IMR-90 (cell line): ENCODE measurements around the gene MS4A12. TPM values are rescaled to one million over a fixed set of nuclear protein-coding genes. Genes with fewer than 3 reads are reported as not detected.

Source experiments
- ATAC-seq: fragments of 200-7000 bp; cut with Tn5 transposase; 2 replicates; pipeline ENCODE4 v1.9.1; 2020; ENCODE audit warnings: low read depth, mild to moderate bottlenecking, moderate library complexity
- BruUV-seq: library from RNA; stranded (reverse); fragments of 400-500 nt; replicated peaks from 2 replicates; lab custom pipeline; 2021; lab: Mats Ljungman, UMichigan
- CTCF ChIA-PET: fragments of 300-600 bp; formaldehyde crosslinking; extraction: SDS; loops from one replicate; lab custom pipeline; 2021; ENCODE audit warnings: antibody characterized with exemption; lab: Yijun Ruan, JAX
- POLR2A ChIA-PET: fragments of 300-600 bp; sonication (Branson Sonifier 250); formaldehyde crosslinking; loops from one replicate; lab custom pipeline; 2022; ENCODE audit warnings: antibody characterized with exemption; ENCODE audit not compliant: unreplicated experiment; lab: Charles Lee
- DNase-seq: peaks from one replicate; pipeline ENCODE4 v3.0.0; 2013
- H2AFZ ChIP-seq: replicated peaks from 2 replicates; pipeline ENCODE3; 2013; ENCODE audit warnings: low read length, mild to moderate bottlenecking; ENCODE audit not compliant: poor library complexity
- H2AK5ac ChIP-seq: 2 replicates; pipeline ENCODE4 v1.6.1; 2013; ENCODE audit warnings: low read depth, low read length, inconsistent platforms
- H2AK9ac ChIP-seq: replicated peaks from 2 replicates; pipeline ENCODE3; 2013; ENCODE audit warnings: mild to moderate bottlenecking, low read depth, low read length, moderate library complexity; ENCODE audit not compliant: poor library complexity
- H2BK120ac ChIP-seq: 2 replicates; pipeline ENCODE4 v1.6.1; 2013; ENCODE audit warnings: low read depth, low read length, inconsistent platforms
- H2BK15ac ChIP-seq: 3 replicates; pipeline ENCODE4 v1.6.1; 2013; ENCODE audit warnings: low read depth, low read length, inconsistent platforms
- H2BK20ac ChIP-seq: 2 replicates; pipeline ENCODE4 v1.6.1; 2013; ENCODE audit warnings: low read depth, mild to moderate bottlenecking, inconsistent platforms, low read length, moderate library complexity
- H2BK5ac ChIP-seq: 2 replicates; pipeline ENCODE4 v1.6.1; 2013; ENCODE audit warnings: mild to moderate bottlenecking, low read depth, low read length, inconsistent platforms; ENCODE audit not compliant: poor library complexity, severe bottlenecking
- H3K14ac ChIP-seq: replicated peaks from 2 replicates; pipeline ENCODE4 v1.6.1; 2013; ENCODE audit warnings: low read depth, low read length, inconsistent platforms
- H3K18ac ChIP-seq: 2 replicates; pipeline ENCODE4 v1.6.1; 2013; ENCODE audit warnings: low read depth, low read length, control low read depth
- H3K23ac ChIP-seq: 2 replicates; pipeline ENCODE4 v1.6.1; 2013; ENCODE audit warnings: low read depth, low read length, inconsistent platforms
- H3K27ac ChIP-seq: 2 replicates; pipeline ENCODE4 v1.5.1; 2013; ENCODE audit warnings: mild to moderate bottlenecking, control low read depth, low read length; ENCODE audit not compliant: insufficient read depth
- H3K27me3 ChIP-seq: 2 replicates; pipeline ENCODE4 v1.6.1; 2013; ENCODE audit warnings: low read length; ENCODE audit not compliant: control insufficient read depth, insufficient read depth
- H3K36me3 ChIP-seq: 2 replicates; pipeline ENCODE4 v1.6.1; 2013; ENCODE audit warnings: low read length, mixed read lengths; ENCODE audit not compliant: control insufficient read depth, insufficient read depth
- H3K4ac ChIP-seq: 2 replicates; pipeline ENCODE4 v1.6.1; 2013; ENCODE audit warnings: low read depth, low read length, inconsistent platforms
- H3K4me1 ChIP-seq: 2 replicates; pipeline ENCODE4 v1.6.1; 2013; ENCODE audit warnings: low read length, mixed read lengths; ENCODE audit not compliant: control insufficient read depth, insufficient read depth
- H3K4me2 ChIP-seq: 2 replicates; pipeline ENCODE4 v1.6.1; 2013; ENCODE audit warnings: low read depth, mild to moderate bottlenecking, control low read depth, low read length, moderate library complexity
- H3K4me3 ChIP-seq: 2 replicates; pipeline ENCODE4 v1.5.1; 2013; ENCODE audit warnings: low read depth, mild to moderate bottlenecking, control low read depth, low read length, moderate library complexity; ENCODE audit not compliant: insufficient read depth
- H3K56ac ChIP-seq: 2 replicates; pipeline ENCODE4 v1.6.1; 2013; ENCODE audit warnings: low read length, inconsistent platforms; ENCODE audit not compliant: insufficient read depth; ENCODE audit errors: extremely low read depth
- H3K79me1 ChIP-seq, 2 experiments: 2 replicates each; pipeline ENCODE4 v1.6.1; 2013; ENCODE audit warnings: low read length in 2 of 2, inconsistent platforms in 1 of 2, low read depth in 1 of 2
- H3K9ac ChIP-seq: 2 replicates; pipeline ENCODE4 v1.6.1; 2013; ENCODE audit warnings: low read depth, low read length, control low read depth
- H3K9me1 ChIP-seq: 2 replicates; pipeline ENCODE4 v1.6.1; 2013; ENCODE audit warnings: low read length, inconsistent platforms; ENCODE audit not compliant: insufficient read depth
- H3K9me3 ChIP-seq: 2 replicates; pipeline ENCODE4 v1.6.1; 2013; ENCODE audit warnings: low read length; ENCODE audit not compliant: control insufficient read depth, insufficient read depth
- H4K20me1 ChIP-seq: 2 replicates; pipeline ENCODE4 v1.6.1; 2013; ENCODE audit warnings: low read length, inconsistent platforms; ENCODE audit not compliant: insufficient read depth
- H4K5ac ChIP-seq: 2 replicates; pipeline ENCODE4 v1.6.1; 2013; ENCODE audit warnings: mild to moderate bottlenecking, low read depth, low read length, control low read depth
- H4K8ac ChIP-seq, 2 experiments: 2 replicates each; pipeline ENCODE4 v1.6.1; 2013; ENCODE audit warnings: low read depth in 2 of 2, low read length in 2 of 2, control low read depth in 1 of 2, inconsistent platforms in 1 of 2
- H4K91ac ChIP-seq: 2 replicates; pipeline ENCODE4 v1.6.1; 2013; ENCODE audit warnings: low read depth, low read length, inconsistent platforms; ENCODE audit not compliant: insufficient read depth
- BHLHE40 ChIP-seq: fragments of 150-350 bp; IDR thresholded peaks from 2 replicates; pipeline ENCODE4 v1.6.1; 2016; ENCODE audit warnings: mild to moderate bottlenecking, low read depth, low read length
- CEBPB ChIP-seq: IDR thresholded peaks from 2 replicates; pipeline ENCODE4 v1.6.1; 2012; ENCODE audit warnings: low read depth, low read length, improper control_type of control experiment
- ELK1 ChIP-seq: fragments of 150-350 bp; IDR thresholded peaks from 2 replicates; pipeline ENCODE4 v1.6.1; 2016; ENCODE audit warnings: low read depth, mild to moderate bottlenecking, low read length, moderate library complexity, borderline replicate concordance
- MAFK ChIP-seq: IDR thresholded peaks from 2 replicates; pipeline ENCODE4 v1.6.1; 2012; ENCODE audit warnings: low read depth, low read length, improper control_type of control experiment
- MXI1 ChIP-seq: IDR thresholded peaks from 2 replicates; pipeline ENCODE4 v1.6.1; 2012; ENCODE audit warnings: low read depth, mild to moderate bottlenecking, low read length, moderate library complexity, borderline replicate concordance
- NFE2L2 ChIP-seq: fragments of 150-350 bp; IDR thresholded peaks from 2 replicates; pipeline ENCODE4 v1.6.1; 2016; ENCODE audit warnings: low read depth, mild to moderate bottlenecking, low read length
- POLR2A ChIP-seq: IDR thresholded peaks from 2 replicates; pipeline ENCODE4 v1.6.1; 2012; ENCODE audit warnings: mild to moderate bottlenecking, low read depth, low read length
- RCOR1 ChIP-seq: IDR thresholded peaks from 2 replicates; pipeline ENCODE4 v1.6.1; 2012; ENCODE audit warnings: mild to moderate bottlenecking, low read length, improper control_type of control experiment; ENCODE audit not compliant: insufficient replicate concordance
- RFX5 ChIP-seq: IDR thresholded peaks from 2 replicates; pipeline ENCODE4 v1.8.0; 2012; ENCODE audit warnings: low read depth, mild to moderate bottlenecking, low read length, moderate library complexity
- SMC3 ChIP-seq: fragments of 150-350 bp; IDR thresholded peaks from 2 replicates; pipeline ENCODE4 v1.6.1; 2016; ENCODE audit warnings: low read depth, mild to moderate bottlenecking, antibody characterized with exemption, low read length, moderate library complexity
- WGBS, 2 experiments: methylation state at CpG; one replicate each; pipeline versions ENCODE4 v1.1.5 to v1.1.7; 2013; ENCODE audit warnings: missing lambda C conversion rate in 2 of 2; ENCODE audit not compliant: insufficient read length in 1 of 2; ENCODE audit errors: extremely low coverage in 2 of 2; 5-methylcytosine and 5-hydroxymethylcytosine counted together
- dilution Hi-C: fragments of 300-500 bp; cut with HindIII; formaldehyde crosslinking; loops from one replicate; pipeline ENCODE4 v1.14.3; 2018; ENCODE audit warnings: low sequenced_read_pairs; ENCODE audit not compliant: unreplicated experiment
- in situ Hi-C: fragments of 300-500 bp; cut with MboI; formaldehyde crosslinking; loops from 3 replicates; pipeline ENCODE4 v1.14.3; 2019; ENCODE audit warnings: low sequenced_read_pairs, inconsistent platforms, mixed read lengths
- intact Hi-C: fragments of 100-400 bp; cut with micrococcal nuclease; formaldehyde crosslinking; loops from 2 replicates; pipeline ENCODE4 v1.10.0; 2022
- polyA plus RNA-seq, 3 experiments: library from polyadenylated mRNA; depleted of rRNA; stranded (reverse); fragments of >200 nt; gene quantifications; 2 replicates each; pipeline ENCODE4 v1.2.3, GENCODE V29; 2012; ENCODE audit warnings: low replicate concordance in 1 of 3
- total RNA-seq: library from RNA; depleted of rRNA; stranded (reverse); fragments of >200 nt; gene quantifications from 2 replicates; pipeline ENCODE4 v1.2.3, GENCODE V29; 2012; rRNA removed

The MS4A12 gene
- total and polyA plus RNA-seq, 2 of the 4 experiments (the other 2 are of a cell fraction): not detected

- Histone ChIP-seq H3K9me3 (peaks cover 11% of the 10 kb centered on the region), H3K4ac (no peak overlapping the region), H2AK5ac (no peak overlapping the region), H3K14ac (no peak overlapping the region), H2AK9ac (no peak overlapping the region), H3K27ac (no peak overlapping the region), H4K91ac (no peak overlapping the region), H3K56ac (no peak overlapping the region), H4K8ac (no peak overlapping the region), H3K79me1 (no peaks in the 10 kb centered on the region), H3K4me3 (no peak overlapping the region), H2BK20ac (no peak overlapping the region), H3K4me1 (no peaks in the 10 kb centered on the region), H3K27me3 (no peaks in the 10 kb centered on the region), H3K36me3 (no peaks in the 10 kb centered on the region), H4K20me1 (no peaks in the 10 kb centered on the region), H3K18ac (no peak overlapping the region), H2BK120ac (no peak overlapping the region), H2AFZ (no peak overlapping the region), H3K4me2 (no peak overlapping the region), H2BK5ac (no peak overlapping the region), H2BK15ac (no peak overlapping the region), H3K9me1 (no peaks in the 10 kb centered on the region), H3K9ac (no peak overlapping the region), H3K23ac (no peak overlapping the region), H4K5ac (no peak overlapping the region)
- ATAC-seq (no peak), DNase-seq (no peak)
- dilution Hi-C loops: no loop called here
- no peak for TF ChIP-seq NFE2L2
- no peak for TF ChIP-seq RFX5
- TF ChIP-seq MXI1: no peak
- TF ChIP-seq SMC3: no peak
- TF ChIP-seq CEBPB: no peak
- no peak for TF ChIP-seq MAFK
- no peak for TF ChIP-seq POLR2A
- no peak for TF ChIP-seq RCOR1
- TF ChIP-seq BHLHE40: no peak
- no peak for TF ChIP-seq ELK1
- in situ Hi-C loops: loop anchor here (5.0 kb wide), 1 partner anchor 48 kb away; no protein-coding TSS in a partner anchor
- BruUV-seq: no TSS peak
- ChIA-PET POLR2A (no interaction called here), CTCF (no interaction called here)
- intact Hi-C loops: no loop called here
- WGBS, 2 experiments: no CpG with 5 or more reads among the region's 5 CpGs
Observed at GRCh38 chr11:60544077-60544476, 51.5 kb downstream of the MS4A12 start.

Other genes starting within 250 kb of the MS4A12 start
- not detected in 2 replicates for gene MS4A4E, start 249.6 kb upstream of the MS4A12 start, total RNA-seq
- not detected in 2 replicates for gene MS4A4E, start 249.6 kb upstream of the MS4A12 start, polyA plus RNA-seq (2012; rRNA removed)
- gene MS4A4A, start 212.1 kb upstream of the MS4A12 start, total RNA-seq: not detected in 2 replicates
- gene MS4A4A, start 212.1 kb upstream of the MS4A12 start, polyA plus RNA-seq (2012; rRNA removed): not detected in 2 replicates
- gene MS4A6E, start 165.5 kb upstream of the MS4A12 start, total RNA-seq: not detected in 2 replicates
- not detected in 2 replicates for gene MS4A6E, start 165.5 kb upstream of the MS4A12 start, polyA plus RNA-seq (2012; rRNA removed)
- gene MS4A7, start 114.2 kb upstream of the MS4A12 start, total RNA-seq: not detected in 2 replicates
- gene MS4A7, start 114.2 kb upstream of the MS4A12 start, polyA plus RNA-seq (2012; rRNA removed): not detected in 2 replicates
- gene MS4A14, start 96.3 kb upstream of the MS4A12 start, total RNA-seq: not detected in 2 replicates
- gene MS4A14, start 96.3 kb upstream of the MS4A12 start, polyA plus RNA-seq (2012; rRNA removed): not detected in 2 replicates
- not detected in 2 replicates for gene MS4A5, start 63.2 kb upstream of the MS4A12 start, total RNA-seq
- gene MS4A5, start 63.2 kb upstream of the MS4A12 start, polyA plus RNA-seq (2012; rRNA removed): not detected in 2 replicates
- not detected in 2 replicates for gene MS4A1, start 36.9 kb upstream of the MS4A12 start, total RNA-seq
- gene MS4A1, start 36.9 kb upstream of the MS4A12 start, polyA plus RNA-seq (2012; rRNA removed): not detected in 2 replicates
- gene MS4A13, start 22.6 kb downstream of the MS4A12 start, total RNA-seq: not detected in 2 replicates
- not detected in 2 replicates for gene MS4A13, start 22.6 kb downstream of the MS4A12 start, polyA plus RNA-seq (2012; rRNA removed)
- gene MS4A8, start 206.8 kb downstream of the MS4A12 start, total RNA-seq: not detected in 2 replicates
- gene MS4A8, start 206.8 kb downstream of the MS4A12 start, polyA plus RNA-seq (2012; rRNA removed): not detected in 2 replicates
- gene MS4A18, start 231.9 kb downstream of the MS4A12 start, total RNA-seq: not detected in 2 replicates
- not detected in 2 replicates for gene MS4A18, start 231.9 kb downstream of the MS4A12 start, polyA plus RNA-seq (2012; rRNA removed)